ENCODE data around the gene SURF6.

Gene SURF6

GRCh38 chr9:133353548-133353947 is 17.6 kb upstream of the SURF6 start:
- peaks cover 49% of the 10 kb centered on the region for H3K4me1 ChIP-seq (ENCODE audit: control insufficient read depth, insufficient read depth, low read length)
- H3K4me3 ChIP-seq (ENCODE audit: low read length) = no peak overlapping the region
- no peak for DNase-seq (ENCODE audit: low read depth)
- H3K9ac ChIP-seq (ENCODE audit: low read length) = peak overlapping the region; percentile 38
- H3K36me3 ChIP-seq (ENCODE audit: control insufficient read depth, insufficient read depth, low read length, severe bottlenecking) = peaks cover 52% of the 10 kb centered on the region
- no peaks in the 10 kb centered on the region for H3K9me3 ChIP-seq (ENCODE audit: control insufficient read depth, low read length)
- H3K27me3 ChIP-seq (replicated peaks; ENCODE audit: control insufficient read depth, insufficient read depth, low read length) = no peaks in the 10 kb centered on the region

GRCh38 chr9:133352635-133353340 is 16.8 kb upstream of the SURF6 start:
- Histone ChIP-seq H3K9me3 (ENCODE audit: control insufficient read depth, low read length) (no peaks in the 10 kb centered on the region), H3K27me3 (replicated peaks; ENCODE audit: control insufficient read depth, insufficient read depth, low read length) (no peaks in the 10 kb centered on the region), H3K4me3 (ENCODE audit: low read length) (no peak overlapping the region), H3K4me1 (ENCODE audit: control insufficient read depth, insufficient read depth, low read length) (peaks cover 49% of the 10 kb centered on the region), H3K9ac (ENCODE audit: low read length) (peak overlapping the region; percentile 38), H3K36me3 (ENCODE audit: control insufficient read depth, insufficient read depth, low read length, severe bottlenecking) (peaks cover 52% of the 10 kb centered on the region)
- no peak for DNase-seq (ENCODE audit: low read depth)

GRCh38 chr9:133351908-133352634 is 16.1 kb upstream of the SURF6 start:
- H3K4me3 ChIP-seq (ENCODE audit: low read length) = no peak overlapping the region
- no peak overlapping the region for H3K9ac ChIP-seq (ENCODE audit: low read length)
- peak; percentile 59 for DNase-seq (ENCODE audit: low read depth)
- peaks cover 42% of the 10 kb centered on the region for H3K4me1 ChIP-seq (ENCODE audit: control insufficient read depth, insufficient read depth, low read length)
- H3K9me3 ChIP-seq (ENCODE audit: control insufficient read depth, low read length) = no peaks in the 10 kb centered on the region
- H3K27me3 ChIP-seq (replicated peaks; ENCODE audit: control insufficient read depth, insufficient read depth, low read length) = no peaks in the 10 kb centered on the region
- peaks cover 52% of the 10 kb centered on the region for H3K36me3 ChIP-seq (ENCODE audit: control insufficient read depth, insufficient read depth, low read length, severe bottlenecking)

DNA sequence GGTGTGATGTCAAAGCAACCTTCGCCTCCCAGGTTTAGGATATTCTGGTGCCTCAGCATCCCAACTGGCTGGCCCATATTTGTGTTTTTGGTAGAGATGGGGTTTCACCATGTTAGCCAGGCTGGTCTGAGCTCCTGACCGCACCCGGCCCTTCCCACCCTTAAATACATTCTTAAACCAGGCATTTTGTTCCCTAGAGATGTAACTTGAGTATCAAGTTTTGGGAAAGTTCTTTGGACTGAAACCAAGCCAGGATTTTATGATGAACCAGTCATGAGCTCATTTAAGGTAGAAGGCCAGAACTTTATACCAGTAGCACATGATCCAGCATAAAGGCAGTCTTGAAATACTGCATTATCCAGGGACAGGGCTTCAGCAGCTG is 15.5 kb upstream of the SURF6 start:
- H3K9me3 ChIP-seq (ENCODE audit: control insufficient read depth, low read length) = no peaks in the 10 kb centered on the region
- no peak overlapping the region for H3K4me3 ChIP-seq (ENCODE audit: low read length)
- peaks cover 52% of the 10 kb centered on the region for H3K36me3 ChIP-seq (ENCODE audit: control insufficient read depth, insufficient read depth, low read length, severe bottlenecking)
- peaks cover 46% of the 10 kb centered on the region for H3K4me1 ChIP-seq (ENCODE audit: control insufficient read depth, insufficient read depth, low read length)
- H3K27me3 ChIP-seq (replicated peaks; ENCODE audit: control insufficient read depth, insufficient read depth, low read length) = no peaks in the 10 kb centered on the region
- peak; percentile 48 for DNase-seq (ENCODE audit: low read depth)
- H3K9ac ChIP-seq (ENCODE audit: low read length) = no peak overlapping the region

DNA sequence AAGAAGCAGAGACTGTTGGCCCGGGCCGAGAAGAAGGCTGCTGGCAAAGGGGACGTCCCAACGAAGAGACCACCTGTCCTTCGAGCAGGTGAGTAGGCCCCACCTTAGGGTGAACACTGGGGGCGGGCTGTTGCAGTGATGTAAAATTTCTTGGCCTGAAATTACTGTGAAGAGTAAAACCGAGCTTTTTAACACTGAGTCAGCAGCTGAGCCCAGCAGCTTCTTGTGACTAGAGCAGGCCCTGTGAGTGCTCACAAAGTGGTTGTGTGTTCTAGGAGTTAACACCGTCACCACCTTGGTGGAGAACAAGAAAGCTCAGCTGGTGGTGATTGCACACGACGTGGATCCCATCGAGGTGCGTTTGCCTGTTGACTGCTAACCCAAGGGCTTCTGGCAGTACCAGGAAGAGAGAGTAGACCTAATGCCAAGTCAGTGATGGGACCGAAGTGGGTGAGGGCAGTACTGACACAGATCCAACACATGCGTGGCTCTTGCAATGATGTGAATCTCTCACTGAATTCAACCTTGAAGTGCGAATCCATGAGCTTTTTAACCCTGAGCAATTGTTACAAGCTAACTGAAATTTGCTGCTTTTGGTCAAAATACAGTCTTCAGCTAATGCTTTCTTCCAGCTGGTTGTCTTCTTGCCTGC is 14.1 kb upstream of the SURF6 start:
- H3K36me3 ChIP-seq (ENCODE audit: control insufficient read depth, insufficient read depth, low read length, severe bottlenecking) = peaks cover 52% of the 10 kb centered on the region
- peaks cover 45% of the 10 kb centered on the region for H3K4me1 ChIP-seq (ENCODE audit: control insufficient read depth, insufficient read depth, low read length)
- no peaks in the 10 kb centered on the region for H3K9me3 ChIP-seq (ENCODE audit: control insufficient read depth, low read length)
- no peaks in the 10 kb centered on the region for H3K27me3 ChIP-seq (replicated peaks; ENCODE audit: control insufficient read depth, insufficient read depth, low read length)
- H3K4me3 ChIP-seq (ENCODE audit: low read length) = peak overlapping the region; percentile 98
- DNase-seq (ENCODE audit: low read depth) = no peak
- peak overlapping the region; percentile 99 for H3K9ac ChIP-seq (ENCODE audit: low read length)

- H3K36me3 ChIP-seq (ENCODE audit: control insufficient read depth, insufficient read depth, low read length, severe bottlenecking) = peaks cover 57% of the 10 kb centered on the region
- peak; percentile 20 for DNase-seq (ENCODE audit: low read depth)
- no peaks in the 10 kb centered on the region for H3K9me3 ChIP-seq (ENCODE audit: control insufficient read depth, low read length)
- peaks cover 37% of the 10 kb centered on the region for H3K4me1 ChIP-seq (ENCODE audit: control insufficient read depth, insufficient read depth, low read length)
- no peaks in the 10 kb centered on the region for H3K27me3 ChIP-seq (replicated peaks; ENCODE audit: control insufficient read depth, insufficient read depth, low read length)
- H3K4me3 ChIP-seq (ENCODE audit: low read length) = peak overlapping the region; percentile 98
- H3K9ac ChIP-seq (ENCODE audit: low read length) = peak overlapping the region; percentile 99
Measured at GRCh38 chr9:133348718-133349573, 13.0 kb upstream of the SURF6 start.

DNA sequence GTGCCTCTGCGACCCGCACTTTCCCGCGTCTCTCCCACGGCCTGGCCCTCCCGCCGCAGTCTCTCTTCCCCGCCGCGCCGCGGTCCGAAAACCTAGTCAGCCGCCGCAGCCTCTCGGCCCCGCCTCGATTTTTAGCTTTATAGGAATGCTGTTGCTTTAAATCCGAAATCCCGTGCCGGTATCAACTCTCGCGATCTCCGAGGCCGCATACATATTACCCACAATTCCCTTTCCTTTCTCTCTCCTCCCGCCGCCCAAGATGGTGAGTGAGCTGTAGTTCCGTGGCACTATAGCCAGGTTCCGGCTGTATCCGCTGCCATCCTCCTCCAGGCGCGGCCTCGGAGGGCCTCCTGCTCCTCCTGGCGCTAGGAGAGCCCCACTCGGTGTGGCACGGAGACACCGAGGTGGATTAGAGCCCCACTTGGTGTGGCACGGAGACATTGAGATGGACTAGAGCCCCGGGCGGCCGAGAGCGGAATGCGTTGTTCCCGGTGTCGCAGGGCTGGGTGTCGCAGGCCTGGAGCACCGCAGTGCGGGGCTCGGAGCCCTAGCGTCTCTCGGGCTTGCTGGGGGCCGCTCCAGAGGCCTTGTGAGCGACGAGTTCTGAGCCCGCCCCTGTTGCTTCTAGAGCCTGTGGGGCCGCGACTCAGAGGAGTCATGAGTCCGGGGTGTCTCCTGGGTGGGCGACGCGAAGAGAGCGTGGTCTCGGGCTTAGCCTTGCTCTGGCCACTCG is 12.2 kb upstream of the SURF6 start, which contains the start of the genes MED22 and RPL7A:
Gene MED22, minus strand, starts transcription at position 147 of the 733 bp plus-strand sequence. CDS start 1,469 bp downstream, outside the sequence.
Gene RPL7A, plus strand, starts transcription at position 234 of the 733 bp plus-strand sequence. Its CDS starts 26 bp downstream, at position 260.
- peak; percentile 98 for DNase-seq (ENCODE audit: low read depth)
- peaks cover 34% of the 10 kb centered on the region for H3K4me1 ChIP-seq (ENCODE audit: control insufficient read depth, insufficient read depth, low read length)
- H3K27me3 ChIP-seq (replicated peaks; ENCODE audit: control insufficient read depth, insufficient read depth, low read length) = no peaks in the 10 kb centered on the region
- peak within 1 kb of the TSS; percentile 99 for H3K9ac ChIP-seq (ENCODE audit: low read length)
- H3K4me3 ChIP-seq (ENCODE audit: low read length) = peak within 1 kb of the TSS; percentile 98
- H3K9me3 ChIP-seq (ENCODE audit: control insufficient read depth, low read length) = no peaks in the 10 kb centered on the region
- peaks cover 59% of the 10 kb centered on the region for H3K36me3 ChIP-seq (ENCODE audit: control insufficient read depth, insufficient read depth, low read length, severe bottlenecking)

DNA sequence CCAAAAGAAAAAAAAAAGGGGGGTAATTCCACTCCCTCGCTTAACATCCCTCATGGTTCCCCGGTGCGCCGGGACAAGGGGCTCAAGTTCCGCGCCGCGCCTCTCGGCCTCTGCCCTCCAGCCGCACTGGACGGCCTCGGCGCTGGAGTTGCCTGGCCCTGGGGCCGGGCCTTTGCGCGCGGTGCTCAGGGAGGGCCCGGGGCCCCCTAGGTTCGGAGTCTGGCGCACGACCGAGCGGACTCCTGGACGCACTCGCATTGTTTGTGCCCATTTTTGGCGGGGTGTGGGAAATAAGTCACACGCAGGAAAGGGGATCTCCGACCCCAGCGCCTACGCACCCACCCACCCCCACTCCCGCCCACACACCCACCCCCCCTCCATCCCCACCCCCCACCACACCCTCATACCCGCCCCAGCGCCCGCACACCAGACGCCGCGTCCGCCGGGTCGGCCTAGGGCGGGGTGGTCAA is 11.6 kb upstream of the SURF6 start:
- no peaks in the 10 kb centered on the region for H3K9me3 ChIP-seq (ENCODE audit: control insufficient read depth, low read length)
- H3K4me3 ChIP-seq (ENCODE audit: low read length) = peak overlapping the region; percentile 98
- H3K27me3 ChIP-seq (replicated peaks; ENCODE audit: control insufficient read depth, insufficient read depth, low read length) = no peaks in the 10 kb centered on the region
- DNase-seq (ENCODE audit: low read depth) = peak; percentile 69
- peak overlapping the region; percentile 99 for H3K9ac ChIP-seq (ENCODE audit: low read length)
- peaks cover 33% of the 10 kb centered on the region for H3K4me1 ChIP-seq (ENCODE audit: control insufficient read depth, insufficient read depth, low read length)
- peaks cover 59% of the 10 kb centered on the region for H3K36me3 ChIP-seq (ENCODE audit: control insufficient read depth, insufficient read depth, low read length, severe bottlenecking)

DNA sequence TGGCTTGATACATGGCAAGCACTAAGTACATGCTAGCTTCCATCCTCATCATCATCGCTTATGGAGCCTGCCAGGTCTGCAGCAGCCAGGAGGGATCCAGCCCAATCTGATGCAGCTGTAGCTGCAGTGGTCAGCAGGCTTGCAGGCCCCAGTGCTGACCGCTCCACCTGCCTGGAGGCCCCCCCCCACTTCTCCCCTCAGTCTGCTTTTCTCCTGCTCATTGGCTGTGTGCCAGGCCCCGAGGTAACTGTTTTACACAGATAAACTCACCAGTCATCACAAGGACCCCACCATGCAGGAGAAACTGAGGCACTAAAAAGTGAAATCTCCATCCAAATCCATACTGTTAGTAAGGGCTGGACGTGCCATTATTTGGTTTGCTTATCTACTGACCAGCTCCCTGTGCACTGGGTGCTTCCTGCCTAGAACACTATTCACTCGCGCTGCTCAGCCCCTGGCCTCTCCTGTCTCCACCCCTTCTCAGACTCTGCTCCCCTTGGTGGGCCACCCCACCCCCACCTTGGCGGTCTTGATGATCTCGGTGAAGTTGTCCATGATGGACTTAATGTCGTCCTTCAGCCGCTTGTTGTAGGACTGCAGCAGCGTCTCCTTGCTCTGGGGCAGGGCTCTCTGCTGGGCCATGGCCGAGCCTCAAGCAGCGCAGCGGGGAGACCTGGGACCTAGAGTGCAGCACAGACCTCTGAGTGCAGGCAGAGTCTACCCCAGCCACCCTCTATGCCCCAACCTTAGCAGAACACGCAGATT is 10.2 kb upstream of the SURF6 start:
- no peaks in the 10 kb centered on the region for H3K27me3 ChIP-seq (replicated peaks; ENCODE audit: control insufficient read depth, insufficient read depth, low read length)

More for the DNA sequence above, 10.2 kb upstream of the SURF6 start:
- H3K9ac ChIP-seq (ENCODE audit: low read length) = peak overlapping the region; percentile 99
- peaks cover 26% of the 10 kb centered on the region for H3K4me1 ChIP-seq (ENCODE audit: control insufficient read depth, insufficient read depth, low read length)
- peak overlapping the region; percentile 98 for H3K4me3 ChIP-seq (ENCODE audit: low read length)
- no peaks in the 10 kb centered on the region for H3K9me3 ChIP-seq (ENCODE audit: control insufficient read depth, low read length)
- peaks cover 58% of the 10 kb centered on the region for H3K36me3 ChIP-seq (ENCODE audit: control insufficient read depth, insufficient read depth, low read length, severe bottlenecking)
- no peak for DNase-seq (ENCODE audit: low read depth)
